GM19328 (cell line): ENCODE data around the gene S100A4.
"Not testable (repeated sequence)": the region's sequence is repeated elsewhere in the genome, so short reads cannot be mapped to it uniquely, and the experiment has no call there.

Experiments used
- ATAC-seq: cut with Tn5 transposase; IDR thresholded peaks from one replicate; pipeline ENCODE4 v1.9.1; 2021; ENCODE audit warnings: mild to moderate bottlenecking, moderate library complexity; ENCODE audit not compliant: unreplicated experiment

S100A4 gene

DNA sequence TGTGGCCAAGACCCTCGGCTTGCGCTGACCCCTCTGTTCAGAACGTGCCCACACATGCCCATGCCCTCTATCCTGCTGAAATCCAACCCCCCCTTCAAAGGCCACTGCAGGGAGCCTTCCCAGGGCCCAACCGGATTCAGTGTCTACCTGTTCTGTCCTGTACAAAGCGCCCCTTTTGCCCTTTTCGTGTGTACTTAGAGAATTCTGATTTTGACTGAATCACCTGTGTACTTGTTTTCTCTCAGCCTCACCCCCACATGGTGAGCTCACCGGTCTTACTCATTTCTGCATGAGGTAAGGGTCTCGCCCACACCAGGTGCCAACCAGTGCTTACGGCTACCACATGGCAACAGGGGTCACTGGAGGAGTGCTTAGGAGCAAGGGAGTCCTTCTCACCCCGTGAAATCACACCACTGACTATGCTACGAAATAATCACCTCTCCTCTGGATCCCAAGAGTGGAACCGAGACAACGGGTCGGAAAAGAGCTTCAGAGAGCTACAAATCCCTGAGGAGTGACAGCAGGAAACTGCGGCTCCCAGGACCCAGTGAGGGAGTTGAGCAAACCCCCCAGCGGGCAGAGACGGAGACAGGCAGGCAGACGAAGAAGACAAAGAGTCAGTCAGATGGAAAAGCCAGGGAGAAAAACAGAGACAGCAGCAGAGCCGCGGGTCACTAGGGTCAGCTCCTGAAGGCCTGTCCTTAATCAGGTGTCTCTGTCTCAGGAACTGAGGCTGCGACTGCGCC is 22.2 kb upstream of the S100A4 start:
- ATAC-seq = no peak

DNA sequence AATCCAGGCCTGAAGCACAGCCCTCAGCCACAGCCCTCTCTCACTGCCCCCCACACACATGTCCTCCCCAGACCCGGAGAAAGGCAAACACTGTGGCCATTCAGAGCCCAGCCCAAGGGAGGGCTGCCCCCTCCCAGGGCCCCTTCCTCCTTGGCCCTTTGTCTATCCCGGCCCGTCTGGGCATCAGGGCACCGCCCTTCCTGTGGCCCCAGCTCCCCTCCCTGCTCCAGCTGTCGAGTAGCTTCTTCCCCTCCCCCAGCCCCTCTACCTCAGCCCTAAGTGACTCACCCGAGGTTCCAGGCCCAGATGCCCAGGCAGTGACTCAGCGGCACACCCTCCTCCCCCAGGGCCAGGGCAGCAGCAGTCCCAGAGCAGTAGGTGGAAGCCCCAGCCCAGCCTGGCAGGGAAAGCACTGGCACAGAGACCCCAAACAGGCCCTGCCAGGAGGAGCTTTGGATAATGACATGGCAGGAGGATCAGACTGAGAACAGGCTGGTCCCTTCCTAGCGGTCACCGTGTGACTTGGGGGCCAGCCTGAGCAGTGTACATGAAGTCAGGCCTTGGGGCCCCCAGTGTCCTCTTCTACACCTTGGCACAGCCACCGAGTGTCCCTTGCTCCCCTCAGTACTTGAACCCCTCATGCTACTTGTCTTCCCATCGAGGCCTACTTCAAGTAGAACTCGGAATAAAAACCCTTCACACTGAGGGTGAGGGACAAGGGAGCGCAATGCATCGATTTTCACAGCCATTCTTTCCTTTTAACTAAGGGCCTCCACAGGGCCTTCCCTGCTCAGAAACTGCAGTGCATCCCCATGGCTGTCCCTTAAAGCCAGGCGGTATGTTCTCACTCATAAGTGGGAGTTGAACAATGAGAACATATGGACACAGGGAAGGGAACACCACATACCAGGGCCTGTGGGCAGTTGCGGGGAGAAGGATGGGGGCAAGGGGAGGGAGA is 21.1 kb upstream of the S100A4 start:
- ATAC-seq = no peak

DNA sequence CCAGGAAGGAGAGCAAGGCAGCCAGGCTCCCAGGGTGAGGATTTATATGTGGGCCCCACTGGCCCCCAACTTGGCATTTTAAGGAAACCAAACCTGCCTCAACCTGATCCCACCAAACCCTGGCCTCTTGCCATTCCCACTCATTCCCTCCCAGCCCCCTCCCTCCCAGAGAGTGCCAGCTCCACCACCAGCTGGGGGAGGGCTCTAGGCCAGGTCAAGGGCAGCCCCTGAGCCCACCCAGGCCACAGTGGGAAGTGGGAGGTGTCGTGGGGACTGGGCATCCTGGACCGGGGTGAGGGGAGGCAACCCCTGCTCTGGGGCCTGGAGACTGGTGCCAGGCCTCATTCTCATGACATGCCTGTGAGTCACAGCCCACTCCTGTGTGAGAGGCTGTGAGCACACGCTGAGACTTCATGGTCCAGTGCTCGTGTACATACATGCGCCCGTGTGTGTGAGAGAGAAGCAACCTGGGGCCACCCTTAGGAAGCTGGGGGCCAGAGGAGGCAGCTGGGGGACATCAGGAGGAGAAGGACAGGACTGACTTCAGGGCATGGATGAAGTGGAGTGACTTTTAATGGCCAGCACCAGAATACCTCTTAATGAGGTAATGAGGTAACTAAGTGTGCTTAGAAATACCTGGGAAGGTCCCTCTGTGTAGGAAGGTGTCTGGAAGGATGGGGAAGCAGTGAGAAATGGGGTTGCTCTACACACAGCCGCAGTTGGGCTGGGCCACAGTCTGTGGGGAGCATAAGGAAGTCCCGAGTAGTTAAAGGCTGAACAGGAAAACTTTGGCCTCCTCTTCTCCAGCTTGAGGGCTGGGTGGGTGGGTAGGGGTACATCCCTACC is 20.1 kb upstream of the S100A4 start, which contains the start of gene S100A2:
Gene S100A2, minus strand, starts transcription at position 316 of the 846 bp plus-strand sequence. CDS start 1,967 bp downstream, outside the sequence.
- no peak for ATAC-seq

DNA sequence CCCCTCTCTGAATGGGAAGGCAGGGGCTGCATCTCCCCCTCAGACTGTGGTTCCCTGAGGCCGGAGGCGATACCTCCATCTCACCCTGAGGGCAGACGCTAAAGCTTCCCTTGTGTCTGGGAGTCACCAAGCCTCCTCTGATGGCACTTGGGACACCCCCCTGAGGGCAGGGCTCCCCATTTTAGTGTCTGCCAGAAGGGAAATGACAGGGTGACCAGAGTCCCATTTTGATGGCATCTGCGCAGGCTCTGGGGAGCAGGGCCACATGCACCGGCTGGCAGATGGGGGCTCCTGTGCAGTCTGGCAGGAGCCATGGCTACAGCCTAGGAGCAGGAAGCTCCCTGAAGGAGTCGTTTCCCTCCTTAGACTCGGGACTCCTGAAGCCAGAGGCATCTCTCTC is 18.4 kb upstream of the S100A4 start:
- ATAC-seq = no peak

DNA sequence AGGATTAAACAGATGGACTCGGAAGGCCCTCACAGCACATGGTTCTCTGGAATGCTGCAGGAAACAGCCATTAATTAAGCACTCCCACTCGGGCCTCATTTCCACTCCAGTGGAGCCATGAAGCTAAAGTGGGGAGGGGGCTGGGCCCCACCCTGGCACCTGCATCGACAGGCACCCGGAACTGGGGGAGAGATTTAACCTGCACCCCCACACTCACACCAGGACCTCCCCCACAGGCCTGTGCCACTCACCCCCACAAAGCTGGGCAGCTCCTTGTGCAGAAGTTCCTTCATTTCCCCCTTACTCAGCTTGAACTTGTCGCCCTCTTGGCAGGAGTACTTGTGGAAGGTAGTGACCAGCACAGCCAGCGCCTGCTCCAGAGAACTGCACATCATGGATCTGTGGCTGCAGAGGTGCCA is 17.9 kb upstream of the S100A4 start:
- no peak for ATAC-seq

DNA sequence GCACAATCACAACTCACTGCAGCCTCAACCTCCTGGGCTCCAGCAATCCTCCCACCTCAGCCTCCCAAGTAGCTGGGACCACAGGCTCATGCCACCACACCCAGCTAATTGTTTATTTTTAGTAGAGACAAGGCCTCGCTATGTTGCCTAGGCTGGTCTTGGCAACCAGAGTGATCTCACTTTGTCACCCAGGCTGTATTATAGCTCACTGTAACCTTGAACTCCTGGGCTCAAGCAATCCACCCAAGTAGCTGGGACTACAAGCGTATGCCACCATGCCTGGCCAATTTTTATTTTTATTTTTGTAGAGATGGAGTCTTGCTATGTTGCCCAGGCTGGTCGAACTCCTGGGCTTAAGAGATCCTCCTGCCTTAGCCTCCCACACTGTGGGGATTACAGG is 16.4 kb upstream of the S100A4 start:
- ATAC-seq = not testable (repeated sequence)

DNA sequence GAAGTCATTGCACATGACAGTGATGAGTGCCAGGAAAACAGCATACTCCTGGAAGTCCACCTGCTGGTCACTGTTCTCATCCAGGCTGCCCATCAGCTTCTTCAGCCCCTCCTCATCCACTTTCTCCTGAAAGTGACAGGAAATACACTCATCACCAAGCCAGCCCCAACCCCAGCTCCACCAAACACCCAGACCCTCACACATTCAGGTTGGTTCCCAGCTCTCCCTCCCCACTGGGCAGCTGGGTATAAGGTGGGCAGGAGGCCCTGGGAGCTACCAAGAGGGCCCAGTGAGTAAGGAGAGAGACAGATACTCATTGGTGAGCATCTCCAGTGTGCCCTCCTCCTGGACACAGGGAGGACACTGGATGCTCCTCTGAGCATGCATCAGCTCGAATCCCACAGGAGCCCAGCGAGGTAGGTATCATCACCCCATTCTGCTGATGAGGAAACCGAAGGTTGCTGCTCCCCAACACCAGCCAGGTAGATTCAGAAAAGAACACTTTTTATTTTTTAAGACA is 15.9 kb upstream of the S100A4 start:
- ATAC-seq = no peak

DNA sequence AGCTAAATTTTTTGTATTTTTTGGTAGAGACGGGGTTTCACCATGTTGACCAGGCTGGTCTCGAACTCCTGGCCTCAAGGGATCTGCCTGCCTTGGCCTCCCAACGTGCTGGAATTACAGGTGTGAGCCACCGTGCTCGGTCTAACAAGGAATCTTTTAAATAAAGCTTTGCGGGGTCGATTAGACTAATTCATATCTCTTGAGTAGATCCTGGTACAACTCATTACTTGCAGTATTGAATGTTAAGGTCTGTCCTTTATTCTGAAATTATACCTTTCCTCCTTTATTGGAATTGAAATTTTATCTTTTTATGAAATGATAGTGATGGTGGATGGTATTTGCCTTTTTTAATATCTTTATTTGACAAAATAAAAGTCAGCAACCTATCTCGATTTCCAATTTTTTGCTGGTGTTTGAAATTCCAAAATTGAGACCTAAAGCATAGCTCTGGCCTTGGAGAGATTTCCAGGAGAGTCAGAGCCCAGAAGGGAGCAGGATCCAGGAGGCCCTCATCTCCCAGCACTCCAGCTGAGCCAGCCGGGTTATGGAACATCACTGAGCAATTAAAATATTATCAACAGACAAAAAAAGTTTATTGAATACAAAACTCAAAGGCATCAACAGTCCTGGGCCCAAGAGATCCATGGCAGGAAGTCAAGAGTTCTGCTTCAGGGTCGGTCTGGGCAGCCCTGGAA is 15.3 kb upstream of the S100A4 start:
- no peak for ATAC-seq

DNA sequence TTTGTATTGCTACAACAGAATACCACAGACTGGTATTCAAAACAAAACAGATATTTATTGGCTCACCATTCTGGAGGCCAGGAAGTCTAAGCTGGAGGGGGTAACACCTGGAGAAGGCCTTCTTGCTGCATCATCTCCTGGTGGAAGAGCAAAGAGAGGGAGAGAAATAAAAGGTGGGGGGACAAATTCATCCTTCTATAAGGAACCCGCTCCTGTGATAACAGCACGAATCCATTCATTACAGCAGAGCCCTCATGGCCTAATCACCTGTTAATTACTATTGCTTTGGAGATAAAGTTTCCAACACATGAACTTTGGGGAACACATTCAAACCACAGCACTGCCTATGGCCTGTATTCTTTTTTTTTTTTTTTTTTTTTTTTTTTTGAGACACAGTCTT is 14.6 kb upstream of the S100A4 start:
- ATAC-seq = no peak

DNA sequence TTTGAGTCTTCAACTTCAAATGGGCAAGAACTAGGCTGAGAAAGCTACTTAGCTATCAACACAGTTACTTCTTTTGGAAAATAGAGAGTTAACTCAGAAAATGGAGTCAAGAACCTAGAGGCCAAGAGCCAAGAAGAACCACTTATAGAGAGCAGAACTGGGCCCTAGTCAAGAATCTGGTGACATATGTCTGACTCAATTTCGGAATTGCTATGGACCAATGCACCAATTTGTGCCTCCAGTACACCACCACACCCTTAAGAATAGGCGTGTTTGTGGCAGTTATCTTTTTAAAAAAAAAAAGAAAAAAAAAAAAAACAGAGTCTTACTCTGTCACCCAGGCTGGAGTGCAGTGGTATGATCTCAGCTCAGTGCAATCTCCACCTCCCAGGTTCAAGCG is 12.3 kb upstream of the S100A4 start:
- ATAC-seq = no peak

DNA sequence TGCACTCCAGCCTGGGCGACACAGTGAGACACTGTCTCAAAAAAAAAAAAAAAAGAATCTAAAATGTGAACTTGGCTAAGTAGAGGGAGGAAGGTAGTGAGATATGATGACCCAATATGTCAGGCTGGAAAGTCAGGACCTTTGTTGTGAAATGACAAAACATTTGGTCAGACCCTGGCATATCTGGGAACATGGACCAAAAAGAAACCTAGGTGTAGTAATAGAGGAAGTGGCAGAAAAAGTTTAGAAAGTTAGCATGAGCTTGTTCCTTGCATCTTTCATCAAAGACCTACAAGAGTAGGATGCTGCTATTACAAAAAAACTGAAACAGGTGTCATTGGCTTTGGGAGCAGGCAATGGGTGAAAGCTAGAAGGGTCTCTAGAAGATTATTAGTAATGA is 10.7 kb upstream of the S100A4 start:
- no peak for ATAC-seq

DNA sequence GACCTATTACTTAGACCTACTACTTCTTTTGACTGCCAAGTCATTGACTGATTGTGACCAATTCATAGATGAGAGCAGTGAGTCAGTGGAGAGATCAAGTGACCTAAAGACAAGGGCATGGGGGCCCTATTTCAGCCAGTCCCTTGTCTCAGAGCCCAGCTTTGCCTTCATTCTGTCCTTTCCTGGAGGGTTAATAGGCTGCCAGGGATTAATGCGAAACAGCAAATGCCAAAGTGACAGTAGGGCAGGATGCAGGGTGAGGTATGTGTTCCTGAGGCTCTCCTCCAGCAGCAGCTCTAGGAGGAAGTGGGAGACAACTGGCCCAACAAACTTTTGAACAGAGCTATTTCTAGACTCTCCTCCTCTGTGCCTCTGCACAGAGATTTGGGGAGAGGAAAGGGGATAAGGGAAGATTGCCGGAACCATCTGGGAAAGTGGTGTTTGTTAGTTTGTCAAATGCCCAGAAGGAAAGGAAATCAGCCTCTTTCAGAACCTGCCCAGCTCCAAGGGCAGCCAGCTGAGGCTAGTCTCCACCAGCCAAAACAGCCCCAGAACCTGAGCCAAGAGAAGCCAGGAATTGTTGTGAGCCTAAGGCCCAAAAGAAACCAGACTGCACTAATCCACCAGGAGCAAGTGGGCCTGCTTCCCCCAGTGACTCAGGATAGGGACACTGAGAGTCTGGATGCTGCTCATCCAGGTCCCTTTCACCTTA is 8.4 kb upstream of the S100A4 start:
- no peak for ATAC-seq

DNA sequence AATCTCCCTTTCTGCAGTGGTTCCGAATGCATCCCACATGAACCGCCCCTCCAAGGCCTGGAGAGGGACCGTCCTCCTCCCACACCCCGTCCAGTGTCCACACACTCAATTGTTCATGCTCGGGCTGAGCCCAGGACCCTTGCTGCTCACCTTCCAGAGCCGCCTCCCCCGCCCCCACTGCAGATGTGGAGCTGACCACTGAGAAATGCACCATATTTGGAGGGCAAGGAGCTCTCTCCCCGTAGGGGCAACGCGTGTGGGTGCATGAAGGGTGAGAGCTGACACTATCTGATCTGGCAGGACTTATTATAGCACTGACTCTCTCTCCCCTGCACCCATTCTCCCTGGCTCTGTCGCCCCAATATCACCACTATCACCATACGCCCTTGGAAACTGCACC is 7.5 kb upstream of the S100A4 start:
- ATAC-seq = no peak

DNA sequence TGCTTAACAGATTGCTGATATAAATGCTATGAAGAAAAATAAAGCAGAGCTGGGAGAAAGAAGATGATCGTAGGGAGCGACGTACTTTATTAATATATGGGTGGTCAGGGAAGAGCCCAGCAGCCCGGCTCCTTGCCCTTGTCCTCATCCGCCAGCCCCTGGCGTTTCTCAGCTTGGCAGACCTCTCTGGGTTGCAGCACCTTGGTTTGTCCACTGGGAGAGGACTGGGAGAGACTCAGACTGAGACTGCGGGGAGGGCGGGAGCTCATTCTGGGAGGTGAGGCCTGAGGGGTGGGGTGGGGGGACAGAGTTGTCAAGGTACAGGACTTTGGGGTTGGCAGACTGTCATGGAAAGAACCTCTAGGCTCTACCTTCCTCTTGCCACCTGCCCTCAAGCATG is 6.7 kb upstream of the S100A4 start:
- no peak for ATAC-seq

DNA sequence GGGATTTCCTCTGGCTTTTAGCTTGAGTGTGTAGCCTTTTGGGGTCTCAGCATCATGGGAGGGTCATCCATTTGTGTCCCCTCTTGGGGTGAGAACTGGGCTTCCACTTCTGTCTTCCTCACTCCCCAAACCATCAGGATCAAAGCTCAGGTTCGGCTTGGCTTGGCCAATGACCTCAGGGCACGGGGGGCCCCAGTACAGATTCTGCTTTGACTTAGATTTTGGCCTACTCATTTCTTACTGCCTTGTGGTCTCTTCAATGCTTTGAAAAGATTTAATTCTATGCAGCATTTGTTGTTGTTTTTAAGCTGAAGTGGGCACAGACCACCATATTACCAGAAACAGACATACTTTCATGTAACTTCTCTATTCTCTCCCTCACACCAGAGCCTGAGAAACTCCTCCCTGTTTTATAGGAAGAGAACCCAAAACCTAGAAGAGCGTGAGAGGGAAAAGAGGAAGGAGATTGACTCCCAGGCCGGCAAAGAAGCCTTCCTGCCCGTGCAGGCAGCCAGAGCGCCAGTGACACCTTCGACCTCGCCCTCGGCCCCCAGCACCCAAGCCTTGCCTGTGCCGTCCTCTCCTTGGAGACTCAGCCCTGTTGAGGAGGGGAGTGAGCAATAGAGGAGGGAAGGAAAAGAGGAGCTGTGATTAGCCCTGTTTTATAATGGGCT is 5.4 kb upstream of the S100A4 start:
- ATAC-seq = no peak

DNA sequence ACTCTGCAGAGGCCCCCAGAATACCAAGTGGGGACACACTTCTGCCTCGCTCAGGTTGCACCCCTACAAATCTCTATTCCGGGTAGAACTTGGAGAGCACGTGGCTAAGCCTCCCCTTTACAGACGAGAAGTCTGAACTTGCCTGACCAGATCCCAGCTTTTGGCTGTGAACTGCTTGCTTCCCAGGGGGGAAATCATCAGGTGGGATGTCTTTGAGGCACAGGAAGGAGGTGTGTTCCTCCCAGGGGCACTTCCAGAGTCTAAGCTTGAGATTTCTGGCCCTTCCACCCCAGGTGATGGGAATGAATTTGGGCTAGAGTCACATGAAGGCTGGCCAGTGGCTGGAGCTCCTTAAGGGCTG is 4.8 kb upstream of the S100A4 start:
- ATAC-seq = no peak

DNA sequence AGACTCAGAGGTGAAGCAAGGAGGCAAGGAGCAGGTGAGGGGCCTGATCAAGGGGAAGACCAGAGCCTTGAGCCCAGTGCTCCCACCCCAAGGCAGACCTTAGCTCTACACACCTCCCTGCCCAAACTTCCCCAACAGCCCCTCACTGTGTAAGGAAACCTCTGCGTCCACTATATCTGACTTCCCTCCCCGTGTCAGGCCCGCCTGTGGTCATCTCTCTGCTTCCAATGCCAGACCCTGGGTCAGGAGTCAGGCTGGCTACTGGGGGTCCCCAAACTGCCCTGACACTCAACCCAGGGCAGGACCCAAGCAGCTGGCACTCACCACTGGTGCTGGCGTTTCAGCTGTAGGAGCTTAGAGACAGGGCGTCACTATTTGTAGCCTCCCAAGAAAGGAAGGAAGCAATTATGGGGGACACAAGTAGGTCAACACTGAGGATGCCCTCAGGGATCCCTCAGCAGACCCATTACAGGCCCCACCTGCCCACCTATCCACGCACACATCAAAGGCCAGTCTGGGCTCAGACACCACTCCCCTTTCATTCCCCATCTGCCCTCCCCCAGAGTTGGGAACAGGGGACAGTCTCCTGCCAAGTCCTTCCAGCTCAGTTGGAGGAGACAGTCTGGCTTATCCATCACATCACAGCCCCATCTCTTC is 4.3 kb upstream of the S100A4 start:
- no peak for ATAC-seq
